ENCODE data around the gene SYT7.

- TF ChIP-seq, protein P1, sequence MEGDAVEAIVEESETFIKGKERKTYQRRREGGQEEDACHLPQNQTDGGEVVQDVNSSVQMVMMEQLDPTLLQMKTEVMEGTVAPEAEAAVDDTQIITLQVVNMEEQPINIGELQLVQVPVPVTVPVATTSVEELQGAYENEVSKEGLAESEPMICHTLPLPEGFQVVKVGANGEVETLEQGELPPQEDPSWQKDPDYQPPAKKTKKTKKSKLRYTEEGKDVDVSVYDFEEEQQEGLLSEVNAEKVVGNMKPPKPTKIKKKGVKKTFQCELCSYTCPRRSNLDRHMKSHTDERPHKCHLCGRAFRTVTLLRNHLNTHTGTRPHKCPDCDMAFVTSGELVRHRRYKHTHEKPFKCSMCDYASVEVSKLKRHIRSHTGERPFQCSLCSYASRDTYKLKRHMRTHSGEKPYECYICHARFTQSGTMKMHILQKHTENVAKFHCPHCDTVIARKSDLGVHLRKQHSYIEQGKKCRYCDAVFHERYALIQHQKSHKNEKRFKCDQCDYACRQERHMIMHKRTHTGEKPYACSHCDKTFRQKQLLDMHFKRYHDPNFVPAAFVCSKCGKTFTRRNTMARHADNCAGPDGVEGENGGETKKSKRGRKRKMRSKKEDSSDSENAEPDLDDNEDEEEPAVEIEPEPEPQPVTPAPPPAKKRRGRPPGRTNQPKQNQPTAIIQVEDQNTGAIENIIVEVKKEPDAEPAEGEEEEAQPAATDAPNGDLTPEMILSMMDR (IDR thresholded peaks at IDR 0.05), result no peak
- no peak for TF ChIP-seq POLR2A (IDR thresholded peaks at IDR 0.05)
Measured at GRCh38 chr11:61616434-61616833, 35.6 kb upstream of the SYT7 start.
